GM11168 (cell line): Measurements from ENCODE around the gene CCDC17.

Experiments used
- in situ Hi-C: fragments of 300-500 bp; cut with MboI; formaldehyde crosslinking; loops from one replicate; pipeline ENCODE4 v1.12.0; 2022; ENCODE audit warnings: low sequenced_read_pairs; ENCODE audit not compliant: unreplicated experiment

The CCDC17 gene

GRCh38 chr1:45623972-45624371 lies at the start of gene CCDC17:
CCDC17 (minus strand) TSS chr1:45624054; CDS start chr1:45623909, 145 bp downstream.
- in situ Hi-C loops = no loop called here

GRCh38 chr1:45669859-45670655 lies 46.2 kb upstream of the CCDC17 start:
- in situ Hi-C loops = no loop called here

- in situ Hi-C loops = no loop called here
These were observed 45.5 kb upstream of the CCDC17 start for GRCh38 chr1:45669379-45669778.

- in situ Hi-C loops = no loop called here
These were observed 44.7 kb upstream of the CCDC17 start for GRCh38 chr1:45668526-45668925.

- in situ Hi-C loops = no loop called here
These were observed 43.7 kb upstream of the CCDC17 start for GRCh38 chr1:45667321-45668111.

- in situ Hi-C loops = no loop called here
These were observed 43.0 kb upstream of the CCDC17 start for GRCh38 chr1:45666836-45667235.

- in situ Hi-C loops = no loop called here
These were observed 36.5 kb upstream of the CCDC17 start for GRCh38 chr1:45660336-45660735.

- in situ Hi-C loops = no loop called here
These were observed 35.4 kb upstream of the CCDC17 start for GRCh38 chr1:45659222-45659621.

GRCh38 chr1:45658171-45658570 lies 34.3 kb upstream of the CCDC17 start:
- in situ Hi-C loops = no loop called here

- in situ Hi-C loops = no loop called here
These were observed 32.8 kb upstream of the CCDC17 start for GRCh38 chr1:45656573-45657226.

- in situ Hi-C loops = no loop called here
These were observed 30.9 kb upstream of the CCDC17 start for GRCh38 chr1:45654540-45655280.

- in situ Hi-C loops = no loop called here
These were observed 23.6 kb upstream of the CCDC17 start for GRCh38 chr1:45647248-45648021.

GRCh38 chr1:45644661-45645060 lies 20.8 kb upstream of the CCDC17 start:
- in situ Hi-C loops = no loop called here

GRCh38 chr1:45643978-45644377 lies 20.1 kb upstream of the CCDC17 start:
- in situ Hi-C loops = no loop called here

- in situ Hi-C loops = no loop called here
These were observed 19.5 kb upstream of the CCDC17 start for GRCh38 chr1:45643321-45643720.

GRCh38 chr1:45640293-45640692 lies 16.4 kb upstream of the CCDC17 start:
- in situ Hi-C loops = no loop called here

- in situ Hi-C loops = no loop called here
These were observed 11.4 kb upstream of the CCDC17 start for GRCh38 chr1:45635211-45635610.

GRCh38 chr1:45630429-45630828 lies 6.6 kb upstream of the CCDC17 start:
- in situ Hi-C loops = no loop called here

- in situ Hi-C loops = no loop called here
These were observed 5.2 kb upstream of the CCDC17 start for GRCh38 chr1:45629035-45629434.
